Caco-2 (cell line): ENCODE results near the gene SEMA4B. TPM values are rescaled to one million over a fixed set of nuclear protein-coding genes. Genes with fewer than 3 reads are reported as not detected.

Source experiments
- total RNA-seq: library from RNA; stranded (reverse); gene quantifications from 2 replicates; pipeline ENCODE4 v1.2.3, GENCODE V29; 2022

The SEMA4B gene
- total RNA-seq, 1 experiment from 2014 or later = 13.9 TPM

Other genes with a start within 250 kb of the SEMA4B start
- 16.5 and 21.4 TPM in 2 replicates for gene ZNF710, start 200.0 kb upstream of the SEMA4B start, total RNA-seq
- gene IDH2, start 98.9 kb upstream of the SEMA4B start, total RNA-seq = 28.3 and 28.7 TPM in 2 replicates
- gene CIB1, start 32.6 kb downstream of the SEMA4B start, total RNA-seq = 37.7 and 44.5 TPM in 2 replicates
- gene GDPGP1, start 32.9 kb downstream of the SEMA4B start, total RNA-seq = 5.1 and 5.7 TPM in 2 replicates
- gene TTLL13, start 48.2 kb downstream of the SEMA4B start, total RNA-seq = 0.43 TPM in 1 of 2 replicates, not detected in the other
- gene NGRN, start 64.3 kb downstream of the SEMA4B start, total RNA-seq = 93.6 and 101 TPM in 2 replicates
- gene ZNF774, start 151.0 kb downstream of the SEMA4B start, total RNA-seq = 9.4 and 11.9 TPM in 2 replicates
- gene IQGAP1, start 186.9 kb downstream of the SEMA4B start, total RNA-seq = 142 and 150 TPM in 2 replicates